Prostate gland (tissue), 2 donors: ENCODE results near the gene OSBPL9. TPM values are rescaled to one million over a fixed set of nuclear protein-coding genes. Genes with fewer than 3 reads are reported as not detected.

ENCODE experiments used
- DNase-seq: peaks from one replicate; pipeline ENCODE4 v3.0.0-alpha.2; 2019; ENCODE audit warnings: low spot score
- H3K27ac ChIP-seq, 2 donors: fragments of 200-600 bp; sonication (generic); 2 replicates each; pipeline ENCODE4 v1.5.1; 2017 to 2019
- H3K27me3 ChIP-seq: fragments of 200-600 bp; sonication (generic); replicated peaks from 2 replicates; pipeline ENCODE4 v1.5.1; 2019; ENCODE audit not compliant: insufficient read depth
- H3K36me3 ChIP-seq, 2 donors: fragments of 200-600 bp; sonication (generic); 1 replicate in 1 of 2; 2 replicates in 1 of 2; pipeline versions ENCODE4 v1.5.1 to v1.8.1; 2017 to 2019
- H3K4me1 ChIP-seq: fragments of 200-600 bp; sonication (generic); replicated peaks from 2 replicates; pipeline ENCODE4 v1.5.1; 2019
- H3K4me3 ChIP-seq, 2 donors: fragments of 200-600 bp; sonication (generic); 2 replicates each; pipeline ENCODE4 v1.5.1; 2017 to 2019
- H3K9me3 ChIP-seq: fragments of 200-600 bp; sonication (generic); 2 replicates; pipeline ENCODE4 v1.5.1; 2017
- POLR2A ChIP-seq: fragments of 450-650 bp; IDR thresholded peaks from one replicate; pipeline ENCODE4 v1.6.1; 2016; ENCODE audit warnings: antibody characterized with exemption, mild to moderate bottlenecking
- POLR2AphosphoS5 ChIP-seq: sonication (generic); formaldehyde crosslinking; IDR thresholded peaks from one replicate; pipeline ENCODE4 v1.6.1; 2017; ENCODE audit warnings: antibody characterized with exemption
- WGBS: methylation state at CpG from one replicate; pipeline ENCODE4 v1.1.5; 2018; 5-methylcytosine and 5-hydroxymethylcytosine counted together
- intact Hi-C: fragments of 100-400 bp; cut with DNase I; formaldehyde crosslinking; loops from one replicate; pipeline ENCODE4 v1.14.2; 2022
- total RNA-seq, 2 donors: library from RNA; depleted of rRNA; stranded (reverse); fragments of >200 nt; gene quantifications; one replicate each; pipeline ENCODE4 v1.1.0, GENCODE V29; 2016
- TF ChIP-seq, protein P1 (sequence below), 4 experiments: fragments of 200-600 bp in 2 of 4; fragments of 450-650 bp in 2 of 4; sonication (generic) in 2 of 4; IDR thresholded peaks; 1 replicate in 3 of 4; 2 replicates in 1 of 4; pipeline ENCODE4 v1.5.1; 2016 to 2019; ENCODE audit warnings: antibody characterized with exemption in 4 of 4, mild to moderate bottlenecking in 2 of 4, moderate library complexity in 2 of 4

OSBPL9 gene
- total RNA-seq, 2 donors from 2014 or later: 93.6 to 104 TPM

DNA sequence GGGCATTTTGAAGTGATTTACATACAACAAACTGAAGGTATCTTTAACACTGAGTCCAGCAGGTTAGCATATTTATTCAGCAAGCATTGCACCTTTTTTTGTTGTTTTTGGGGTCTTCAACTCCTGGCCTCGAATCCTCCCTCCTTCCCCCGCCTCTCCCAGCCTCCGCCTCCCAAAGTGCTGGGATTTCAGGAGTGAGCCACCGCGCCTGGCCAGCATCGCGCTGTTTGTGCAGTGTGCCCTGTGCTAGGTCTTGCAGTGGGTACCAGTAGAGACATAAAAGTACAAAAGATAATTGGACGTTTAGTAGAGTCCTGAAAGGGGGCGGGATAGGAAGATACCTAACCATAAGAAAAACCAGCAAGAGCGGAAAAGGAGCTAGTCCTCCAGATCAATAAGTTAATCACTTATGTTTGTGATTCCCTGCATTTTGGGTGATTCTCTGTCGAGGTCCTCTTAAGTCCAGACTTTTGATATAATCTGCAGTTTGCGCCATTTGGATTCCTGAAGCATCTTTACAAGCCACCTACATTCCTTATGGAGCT is 111.8 kb downstream of the OSBPL9 start:
- TF ChIP-seq, protein P1, sequence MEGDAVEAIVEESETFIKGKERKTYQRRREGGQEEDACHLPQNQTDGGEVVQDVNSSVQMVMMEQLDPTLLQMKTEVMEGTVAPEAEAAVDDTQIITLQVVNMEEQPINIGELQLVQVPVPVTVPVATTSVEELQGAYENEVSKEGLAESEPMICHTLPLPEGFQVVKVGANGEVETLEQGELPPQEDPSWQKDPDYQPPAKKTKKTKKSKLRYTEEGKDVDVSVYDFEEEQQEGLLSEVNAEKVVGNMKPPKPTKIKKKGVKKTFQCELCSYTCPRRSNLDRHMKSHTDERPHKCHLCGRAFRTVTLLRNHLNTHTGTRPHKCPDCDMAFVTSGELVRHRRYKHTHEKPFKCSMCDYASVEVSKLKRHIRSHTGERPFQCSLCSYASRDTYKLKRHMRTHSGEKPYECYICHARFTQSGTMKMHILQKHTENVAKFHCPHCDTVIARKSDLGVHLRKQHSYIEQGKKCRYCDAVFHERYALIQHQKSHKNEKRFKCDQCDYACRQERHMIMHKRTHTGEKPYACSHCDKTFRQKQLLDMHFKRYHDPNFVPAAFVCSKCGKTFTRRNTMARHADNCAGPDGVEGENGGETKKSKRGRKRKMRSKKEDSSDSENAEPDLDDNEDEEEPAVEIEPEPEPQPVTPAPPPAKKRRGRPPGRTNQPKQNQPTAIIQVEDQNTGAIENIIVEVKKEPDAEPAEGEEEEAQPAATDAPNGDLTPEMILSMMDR (IDR thresholded peaks at IDR 0.05): no peak
- TF ChIP-seq POLR2AphosphoS5 (no peak), POLR2A (no peak)
- Histone ChIP-seq H3K27me3 (no peaks in the 10 kb centered on the region), H3K4me1 (peaks cover 9% of the 10 kb centered on the region), H3K4me3 (peak overlapping the region; percentile 43 to 65), H3K36me3 (no peaks in the 10 kb centered on the region), H3K27ac (no peak overlapping the region), H3K9me3 (no peaks in the 10 kb centered on the region)
- DNase-seq: no peak
- intact Hi-C loops: no loop called here
- 35% methylated on average over 12 of the region's 12 CpGs for WGBS

DNA sequence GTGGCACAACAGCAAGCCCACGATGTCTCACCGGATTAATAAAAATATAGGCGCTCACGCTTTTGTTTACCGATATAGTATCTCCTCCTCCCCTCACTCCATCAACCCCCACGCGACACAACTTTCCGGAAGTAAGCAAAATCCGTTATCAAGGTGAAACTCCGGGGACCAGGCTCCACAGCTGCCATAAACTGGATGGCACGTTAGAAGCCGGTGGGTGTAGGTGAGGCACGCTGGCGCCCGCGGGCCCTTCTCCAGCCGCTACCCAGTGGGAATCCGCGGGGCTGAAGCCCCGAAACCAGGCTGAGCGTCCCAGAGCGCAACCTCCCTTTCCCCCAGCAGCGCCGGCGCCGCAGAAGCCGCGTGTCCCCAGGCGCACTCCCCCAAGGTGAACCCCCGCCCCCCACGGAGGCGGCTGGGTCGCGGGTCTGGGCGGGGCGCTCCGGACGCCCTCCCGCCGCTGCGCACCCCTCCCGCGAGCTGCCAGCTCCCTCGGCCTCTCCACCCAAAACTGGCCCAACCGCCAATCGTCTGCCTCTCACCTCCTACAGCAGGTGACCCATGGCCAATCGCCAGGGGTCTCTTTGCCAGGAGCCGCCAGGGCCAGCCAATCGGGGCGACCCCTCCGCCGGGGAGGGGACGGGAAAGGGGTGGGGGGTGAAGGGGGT is 112.4 kb downstream of the OSBPL9 start:
- peaks cover 13% of the 10 kb centered on the region for H3K4me1 ChIP-seq
- intact Hi-C loops: no loop called here
- peak; percentile 93 for DNase-seq

DNA sequence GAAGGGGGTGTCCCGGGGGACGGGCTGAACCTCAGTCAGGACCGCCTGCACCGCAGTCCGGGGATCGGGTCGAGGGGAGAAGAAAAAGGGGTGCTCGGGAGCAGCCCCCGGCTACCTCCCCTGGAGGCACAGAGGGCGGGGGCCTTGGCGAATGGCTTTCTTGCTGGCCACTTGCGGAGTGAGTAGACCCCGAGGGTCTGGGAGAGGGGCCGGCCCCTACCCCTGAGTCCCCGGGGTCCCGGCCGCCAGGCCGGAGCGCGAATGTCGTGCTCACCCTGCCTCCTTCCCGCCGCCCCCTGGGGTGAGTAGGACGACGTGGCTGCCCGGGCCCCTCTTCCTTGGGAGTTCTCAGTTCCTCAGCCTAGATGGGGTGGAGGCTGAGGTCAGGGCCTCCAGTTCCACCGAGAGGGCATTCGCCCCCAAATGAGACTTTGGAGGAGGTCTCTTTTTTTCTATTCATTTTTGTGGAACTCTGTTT is 113.0 kb downstream of the OSBPL9 start:
- no peaks in the 10 kb centered on the region for H3K36me3 ChIP-seq
- peaks cover 14% of the 10 kb centered on the region for H3K4me1 ChIP-seq
- H3K27ac ChIP-seq: peak overlapping the region; percentile 73 to 74
- WGBS: 6% methylated on average over 28 of the region's 28 CpGs
- TF ChIP-seq POLR2A (no peak), POLR2AphosphoS5 (no peak)
- TF ChIP-seq, protein P1 (IDR thresholded peaks at IDR 0.05): no peak
- intact Hi-C loops: loop anchor here (10.0 kb wide), 1 partner anchor 85 kb away; no protein-coding TSS in a partner anchor
- no peaks in the 10 kb centered on the region for H3K27me3 ChIP-seq
- no peak for DNase-seq
- H3K4me3 ChIP-seq: peak overlapping the region; percentile 43 to 65
- H3K9me3 ChIP-seq: no peaks in the 10 kb centered on the region

More for the DNA sequence above, 112.4 kb downstream of the OSBPL9 start:
- Histone ChIP-seq H3K27me3 (no peaks in the 10 kb centered on the region), H3K9me3 (no peaks in the 10 kb centered on the region), H3K4me3 (peak overlapping the region; percentile 43 to 65), H3K36me3 (no peaks in the 10 kb centered on the region), H3K27ac (peak overlapping the region; percentile 73 to 74)
- TF ChIP-seq, protein P1 (IDR thresholded peaks at IDR 0.05): no peak
- TF ChIP-seq POLR2A (peak; percentile 47), POLR2AphosphoS5 (peak; percentile 64)
- WGBS: 2% methylated on average over 40 of the region's 53 CpGs

DNA sequence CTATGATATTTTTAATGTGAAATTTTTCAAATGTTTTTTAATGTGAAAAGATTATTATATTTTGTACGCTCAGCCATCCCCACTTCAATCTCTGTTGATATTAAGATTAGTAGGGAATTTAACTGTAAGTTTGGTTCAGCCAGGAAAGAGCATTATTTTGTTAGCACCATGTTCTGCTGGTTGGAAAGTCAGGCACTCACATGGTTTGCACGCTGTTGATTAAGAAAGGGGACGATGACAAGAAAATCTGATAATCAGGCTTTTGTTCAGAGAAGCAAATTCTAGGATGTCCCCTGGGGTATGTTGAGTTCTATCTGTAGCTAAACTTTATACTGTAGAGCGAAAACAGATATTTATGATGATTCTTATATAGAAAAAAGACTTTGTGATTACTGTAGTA is 115.1 kb downstream of the OSBPL9 start:
- Histone ChIP-seq H3K4me3 (no peak overlapping the region), H3K27me3 (no peaks in the 10 kb centered on the region), H3K9me3 (no peaks in the 10 kb centered on the region), H3K4me1 (peaks cover 14% of the 10 kb centered on the region), H3K36me3 (no peaks in the 10 kb centered on the region), H3K27ac (no peak overlapping the region)
- intact Hi-C loops: loop anchor here (10.0 kb wide), 1 partner anchor 87 kb away; no protein-coding TSS in a partner anchor
- TF ChIP-seq POLR2AphosphoS5 (no peak), POLR2A (no peak)
- TF ChIP-seq, protein P1 (IDR thresholded peaks at IDR 0.05): no peak
- 88% methylated on average over 4 of the region's 4 CpGs for WGBS
- DNase-seq: no peak
